Fibroblast of lung (primary cell): Measurements from ENCODE around the gene IL2RG.

Source experiments
- CTCF ChIP-seq, 2 donors: IDR thresholded peaks in 1 of 2; conservative IDR thresholded peaks in 1 of 2; 1 replicate in 1 of 2; 2 replicates in 1 of 2; pipeline ENCODE4 v1.5.1; 2011 to 2012; ENCODE audit warnings: low read length in 2 of 2, control low read depth in 1 of 2, inconsistent platforms in 1 of 2, low read depth in 1 of 2, mild to moderate bottlenecking in 1 of 2
- EZH2 ChIP-seq: IDR thresholded peaks from 2 replicates; pipeline ENCODE4 v1.5.1; 2012; ENCODE audit warnings: low read length, control low read depth, mild to moderate bottlenecking; ENCODE audit errors: missing control alignments

- TF ChIP-seq EZH2 (no peak), CTCF (conservative IDR thresholded peaks at IDR 0.05 in 1 of 2, IDR thresholded peaks at IDR 0.05 in 1 of 2; ENCODE audit: low read depth in 1 of 2, low read length in 2 of 2) (no peak)
These were observed 15.8 kb downstream of the IL2RG start, which contains the start of gene FOXO4 for GRCh38 chrX:71095555-71095980.
